Measurements from ENCODE around the gene PTPRO.

GRCh38 chr12:15387772-15388171 lies 65.5 kb downstream of the PTPRO start:
- TF ChIP-seq, protein P1, sequence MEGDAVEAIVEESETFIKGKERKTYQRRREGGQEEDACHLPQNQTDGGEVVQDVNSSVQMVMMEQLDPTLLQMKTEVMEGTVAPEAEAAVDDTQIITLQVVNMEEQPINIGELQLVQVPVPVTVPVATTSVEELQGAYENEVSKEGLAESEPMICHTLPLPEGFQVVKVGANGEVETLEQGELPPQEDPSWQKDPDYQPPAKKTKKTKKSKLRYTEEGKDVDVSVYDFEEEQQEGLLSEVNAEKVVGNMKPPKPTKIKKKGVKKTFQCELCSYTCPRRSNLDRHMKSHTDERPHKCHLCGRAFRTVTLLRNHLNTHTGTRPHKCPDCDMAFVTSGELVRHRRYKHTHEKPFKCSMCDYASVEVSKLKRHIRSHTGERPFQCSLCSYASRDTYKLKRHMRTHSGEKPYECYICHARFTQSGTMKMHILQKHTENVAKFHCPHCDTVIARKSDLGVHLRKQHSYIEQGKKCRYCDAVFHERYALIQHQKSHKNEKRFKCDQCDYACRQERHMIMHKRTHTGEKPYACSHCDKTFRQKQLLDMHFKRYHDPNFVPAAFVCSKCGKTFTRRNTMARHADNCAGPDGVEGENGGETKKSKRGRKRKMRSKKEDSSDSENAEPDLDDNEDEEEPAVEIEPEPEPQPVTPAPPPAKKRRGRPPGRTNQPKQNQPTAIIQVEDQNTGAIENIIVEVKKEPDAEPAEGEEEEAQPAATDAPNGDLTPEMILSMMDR (IDR thresholded peaks at IDR 0.05 in 4 of 5, conservative IDR thresholded peaks at IDR 0.05 in 1 of 5) = no peak
- TF ChIP-seq POLR2A (IDR thresholded peaks at IDR 0.05) = no peak

Data from gastrocnemius medialis (tissue), 4 donors.